CD8-positive, alpha-beta memory T cell (primary cell): ENCODE measurements around the gene MAN1A1. TPM values are rescaled to one million over a fixed set of nuclear protein-coding genes. Genes with fewer than 3 reads are reported as not detected.
A peak's percentile ranks its signal among the peaks of the same experiment; 100 is the strongest.

Experiments used
- CTCF ChIA-PET: fragments of 350-600 bp; sonication (Branson Sonifier 250); formaldehyde crosslinking; loops from one replicate; lab custom pipeline; 2021; ENCODE audit warnings: antibody characterized with exemption; lab: Charles Lee
- POLR2A ChIA-PET: fragments of 350-600 bp; sonication (Branson Sonifier 250); formaldehyde crosslinking; loops from one replicate; lab custom pipeline; 2021; ENCODE audit warnings: antibody characterized with exemption; lab: Charles Lee
- DNase-seq, 5 donors: peaks; one replicate each; pipeline versions ENCODE4 v3.0.0 to v3.0.0-alpha.2; 2020 to 2022; ENCODE audit warnings: mixed read lengths in 1 of 5
- H3K27ac ChIP-seq: one replicate; pipeline ENCODE4 v1.7.0; 2013; ENCODE audit warnings: low read depth, mild to moderate bottlenecking, low read length, moderate library complexity
- H3K27me3 ChIP-seq: 2 replicates; pipeline ENCODE4 v1.7.0; 2013; ENCODE audit warnings: low read length, mild to moderate bottlenecking; ENCODE audit not compliant: insufficient read depth, poor library complexity, severe bottlenecking
- H3K36me3 ChIP-seq: 2 replicates; pipeline ENCODE4 v1.7.0; 2013; ENCODE audit warnings: mild to moderate bottlenecking, low read length, moderate library complexity; ENCODE audit not compliant: insufficient read depth
- H3K4me1 ChIP-seq: 2 replicates; pipeline ENCODE4 v1.7.0; 2013; ENCODE audit warnings: mild to moderate bottlenecking, low read length, moderate library complexity; ENCODE audit not compliant: insufficient read depth
- H3K4me3 ChIP-seq: 2 replicates; pipeline ENCODE4 v1.7.0; 2013; ENCODE audit warnings: mild to moderate bottlenecking, low read length
- H3K9me3 ChIP-seq: 2 replicates; pipeline ENCODE4 v1.7.0; 2013; ENCODE audit warnings: mild to moderate bottlenecking, low read length
- H3K27ac Mint-ChIP-seq, 8 donors: one replicate each; pipeline ENCODE4 v1.8.0; 2020 to 2021; ENCODE audit warnings: mixed read lengths in 8 of 8, mild to moderate bottlenecking in 6 of 8, inconsistent platforms in 3 of 8, moderate library complexity in 3 of 8
- H3K27me3 Mint-ChIP-seq, 2 donors: one replicate each; pipeline ENCODE4 v1.8.0; 2020 to 2021; ENCODE audit warnings: mixed read lengths in 2 of 2, mild to moderate bottlenecking in 1 of 2, moderate library complexity in 1 of 2
- H3K36me3 Mint-ChIP-seq, 3 donors: one replicate each; pipeline ENCODE4 v1.8.0; 2020 to 2021; ENCODE audit warnings: mixed read lengths in 3 of 3, inconsistent platforms in 1 of 3, mild to moderate bottlenecking in 1 of 3
- H3K4me1 Mint-ChIP-seq, 3 donors: one replicate each; pipeline ENCODE4 v1.8.0; 2020 to 2021; ENCODE audit warnings: mixed read lengths in 3 of 3, inconsistent platforms in 1 of 3, mild to moderate bottlenecking in 1 of 3
- H3K4me3 Mint-ChIP-seq, 7 donors: one replicate each; pipeline ENCODE4 v1.8.0; 2020 to 2021; ENCODE audit warnings: mixed read lengths in 7 of 7, mild to moderate bottlenecking in 6 of 7, moderate library complexity in 4 of 7, inconsistent platforms in 2 of 7
- H3K9me3 Mint-ChIP-seq, 5 donors: one replicate each; pipeline ENCODE4 v1.8.0; 2020 to 2022; ENCODE audit warnings: mixed read lengths in 5 of 5, mild to moderate bottlenecking in 3 of 5, moderate library complexity in 2 of 5, inconsistent platforms in 1 of 5
- polyA plus RNA-seq: library from polyadenylated mRNA; unstranded; fragments of 300-500 nt; fragmentation: Illumina TruSeq; gene quantifications from one replicate; pipeline ENCODE4 v1.2.3, GENCODE V29; 2021
- total RNA-seq, 2 experiments: library from RNA; stranded (reverse); gene quantifications; one replicate each; pipeline ENCODE4 v1.2.3, GENCODE V29; 2021

The MAN1A1 gene
- total and polyA plus RNA-seq, 3 experiments from 2014 or later, result 23.8 to 38.4 (median 36.9) TPM

GRCh38 chr6:119261944-119262284 lies 87.6 kb downstream of the MAN1A1 start:
- Mint-ChIP-seq H3K4me3 (no peak overlapping the region), H3K27me3 (no peaks in the 10 kb centered on the region), H3K27ac (peak overlapping the region in 3 of 8 donors; percentile 4 to 38 (median 22)), H3K36me3 (peaks cover 2 to 13% (median 7%) of the 10 kb centered on the region in 3 donors), H3K4me1 (peaks cover 20 to 33% (median 30%) of the 10 kb centered on the region in 3 donors), H3K9me3 (peaks cover 0 to 2% (median 0%) of the 10 kb centered on the region in 5 donors)
- Histone ChIP-seq H3K36me3 (no peaks in the 10 kb centered on the region), H3K9me3 (no peaks in the 10 kb centered on the region), H3K4me1 (peaks cover 3% of the 10 kb centered on the region), H3K27me3 (no peaks in the 10 kb centered on the region), H3K27ac (no peak overlapping the region), H3K4me3 (no peak overlapping the region)
- ChIA-PET POLR2A (no interaction called here), CTCF (no interaction called here)
- DNase-seq, result no peak

- peaks cover 0 to 13% (median 7%) of the 10 kb centered on the region in 3 donors for H3K36me3 Mint-ChIP-seq
- H3K4me1 Mint-ChIP-seq, result peaks cover 23 to 40% (median 37%) of the 10 kb centered on the region in 3 donors
- H3K27me3 ChIP-seq, result no peaks in the 10 kb centered on the region
- no peaks in the 10 kb centered on the region for H3K9me3 ChIP-seq
- no peak for DNase-seq
- CTCF ChIA-PET, result no interaction called here
- H3K4me3 Mint-ChIP-seq, result no peak overlapping the region
- H3K27ac ChIP-seq, result no peak overlapping the region
- peak overlapping the region in 2 of 8 donors; percentile 27 to 34 for H3K27ac Mint-ChIP-seq
- H3K27me3 Mint-ChIP-seq, result no peaks in the 10 kb centered on the region
- no peaks in the 10 kb centered on the region for H3K36me3 ChIP-seq
- peaks cover 9% of the 10 kb centered on the region for H3K4me1 ChIP-seq
- POLR2A ChIA-PET, result no interaction called here
- H3K9me3 Mint-ChIP-seq, result peaks cover 0 to 2% (median 0%) of the 10 kb centered on the region in 5 donors
- no peak overlapping the region for H3K4me3 ChIP-seq
These were observed 90.5 kb downstream of the MAN1A1 start for GRCh38 chr6:119259027-119259426.

- Histone ChIP-seq H3K36me3 (no peaks in the 10 kb centered on the region), H3K4me3 (no peak overlapping the region), H3K27ac (peak overlapping the region; percentile 17), H3K9me3 (no peaks in the 10 kb centered on the region), H3K4me1 (peaks cover 9% of the 10 kb centered on the region), H3K27me3 (no peaks in the 10 kb centered on the region)
- ChIA-PET CTCF (no interaction called here), POLR2A (no interaction called here)
- H3K9me3 Mint-ChIP-seq, result no peaks in the 10 kb centered on the region
- peak overlapping the region in 3 of 8 donors; percentile 4 to 96 (median 59) for H3K27ac Mint-ChIP-seq
- peak overlapping the region in 1 of 7 donors; percentile 57 for H3K4me3 Mint-ChIP-seq
- no peaks in the 10 kb centered on the region for H3K27me3 Mint-ChIP-seq
- H3K36me3 Mint-ChIP-seq, result peaks cover 0 to 9% (median 2%) of the 10 kb centered on the region in 3 donors
- DNase-seq, result no peak
- peaks cover 23 to 40% (median 37%) of the 10 kb centered on the region in 3 donors for H3K4me1 Mint-ChIP-seq
These were observed 91.8 kb downstream of the MAN1A1 start for GRCh38 chr6:119257726-119258125.

- H3K36me3 Mint-ChIP-seq, result peaks cover 0 to 5% (median 2%) of the 10 kb centered on the region in 3 donors
- peaks cover 23 to 40% (median 37%) of the 10 kb centered on the region in 3 donors for H3K4me1 Mint-ChIP-seq
- Histone ChIP-seq H3K36me3 (no peaks in the 10 kb centered on the region), H3K27me3 (no peaks in the 10 kb centered on the region), H3K27ac (peak overlapping the region; percentile 17), H3K4me3 (no peak overlapping the region), H3K9me3 (no peaks in the 10 kb centered on the region), H3K4me1 (peaks cover 9% of the 10 kb centered on the region)
- POLR2A ChIA-PET, result no interaction called here
- peak overlapping the region in 5 of 7 donors; percentile 1 to 57 (median 13) for H3K4me3 Mint-ChIP-seq
- H3K27me3 Mint-ChIP-seq, result no peaks in the 10 kb centered on the region
- no peak for DNase-seq
- CTCF ChIA-PET, result no interaction called here
- no peaks in the 10 kb centered on the region for H3K9me3 Mint-ChIP-seq
- H3K27ac Mint-ChIP-seq, result peak overlapping the region in 6 of 8 donors; percentile 4 to 96 (median 66)
These were observed 92.5 kb downstream of the MAN1A1 start for GRCh38 chr6:119256978-119257462.

GRCh38 chr6:119256392-119256791 lies 93.2 kb downstream of the MAN1A1 start:
- Mint-ChIP-seq H3K27ac (peak overlapping the region in 3 of 8 donors; percentile 29 to 96 (median 73)), H3K4me1 (peaks cover 18 to 35% (median 31%) of the 10 kb centered on the region in 3 donors), H3K27me3 (no peaks in the 10 kb centered on the region), H3K4me3 (no peak overlapping the region), H3K36me3 (peaks cover 0 to 4% (median 3%) of the 10 kb centered on the region in 3 donors), H3K9me3 (no peaks in the 10 kb centered on the region)
- no peak overlapping the region for H3K27ac ChIP-seq
- H3K4me1 ChIP-seq, result peaks cover 9% of the 10 kb centered on the region
- DNase-seq, result no peak
- H3K9me3 ChIP-seq, result no peaks in the 10 kb centered on the region
- no peaks in the 10 kb centered on the region for H3K27me3 ChIP-seq
- no peak overlapping the region for H3K4me3 ChIP-seq
- ChIA-PET POLR2A (no interaction called here), CTCF (no interaction called here)
- no peaks in the 10 kb centered on the region for H3K36me3 ChIP-seq

- peaks cover 17 to 40% (median 30%) of the 10 kb centered on the region in 3 donors for H3K4me1 Mint-ChIP-seq
- H3K36me3 ChIP-seq, result no peaks in the 10 kb centered on the region
- ChIA-PET CTCF (interaction anchor here (1.1 kb wide), 1 partner anchor 9 kb away, joined by 3 read pairs; no protein-coding TSS in a partner anchor), POLR2A (no interaction called here)
- H3K4me3 ChIP-seq, result no peak overlapping the region
- H3K27ac Mint-ChIP-seq, result no peak overlapping the region
- no peak overlapping the region for H3K4me3 Mint-ChIP-seq
- H3K9me3 ChIP-seq, result no peaks in the 10 kb centered on the region
- no peaks in the 10 kb centered on the region for H3K9me3 Mint-ChIP-seq
- no peaks in the 10 kb centered on the region for H3K27me3 Mint-ChIP-seq
- peaks cover 0 to 10% (median 9%) of the 10 kb centered on the region in 3 donors for H3K36me3 Mint-ChIP-seq
- DNase-seq, result peak in 1 of 5 donors; percentile 51
- H3K27me3 ChIP-seq, result no peaks in the 10 kb centered on the region
- H3K4me1 ChIP-seq, result peaks cover 9% of the 10 kb centered on the region
- H3K27ac ChIP-seq, result no peak overlapping the region
These were observed 94.1 kb downstream of the MAN1A1 start for GRCh38 chr6:119255492-119255891.

GRCh38 chr6:119250036-119250435 lies 99.5 kb downstream of the MAN1A1 start:
- peaks cover under 1% of the 10 kb centered on the region for H3K4me1 ChIP-seq
- DNase-seq, result no peak
- Mint-ChIP-seq H3K4me1 (peaks cover 1 to 11% (median 1%) of the 10 kb centered on the region in 3 donors), H3K27ac (peak overlapping the region in 1 of 8 donors; percentile 44), H3K36me3 (peaks cover 3 to 33% (median 18%) of the 10 kb centered on the region in 3 donors), H3K27me3 (no peaks in the 10 kb centered on the region), H3K9me3 (no peaks in the 10 kb centered on the region), H3K4me3 (no peak overlapping the region)
- H3K27ac ChIP-seq, result no peak overlapping the region
- H3K4me3 ChIP-seq, result no peak overlapping the region
- CTCF ChIA-PET, result no interaction called here
- no peaks in the 10 kb centered on the region for H3K27me3 ChIP-seq
- no peaks in the 10 kb centered on the region for H3K36me3 ChIP-seq
- POLR2A ChIA-PET, result no interaction called here
- no peaks in the 10 kb centered on the region for H3K9me3 ChIP-seq

- Histone ChIP-seq H3K27me3 (no peaks in the 10 kb centered on the region), H3K36me3 (no peaks in the 10 kb centered on the region), H3K27ac (no peak overlapping the region), H3K4me1 (no peaks in the 10 kb centered on the region), H3K4me3 (no peak overlapping the region), H3K9me3 (no peaks in the 10 kb centered on the region)
- Mint-ChIP-seq H3K9me3 (no peaks in the 10 kb centered on the region), H3K36me3 (peaks cover 3 to 35% (median 22%) of the 10 kb centered on the region in 3 donors), H3K27ac (peak overlapping the region in 1 of 8 donors; percentile 17), H3K27me3 (no peaks in the 10 kb centered on the region), H3K4me1 (peaks cover 0 to 14% (median 2%) of the 10 kb centered on the region in 3 donors), H3K4me3 (no peak overlapping the region)
- POLR2A ChIA-PET, result no interaction called here
- CTCF ChIA-PET, result no interaction called here
- no peak for DNase-seq
These were observed 100.2 kb downstream of the MAN1A1 start for GRCh38 chr6:119249319-119249718.
